ENCODE data around the gene SRGAP1.

DNA sequence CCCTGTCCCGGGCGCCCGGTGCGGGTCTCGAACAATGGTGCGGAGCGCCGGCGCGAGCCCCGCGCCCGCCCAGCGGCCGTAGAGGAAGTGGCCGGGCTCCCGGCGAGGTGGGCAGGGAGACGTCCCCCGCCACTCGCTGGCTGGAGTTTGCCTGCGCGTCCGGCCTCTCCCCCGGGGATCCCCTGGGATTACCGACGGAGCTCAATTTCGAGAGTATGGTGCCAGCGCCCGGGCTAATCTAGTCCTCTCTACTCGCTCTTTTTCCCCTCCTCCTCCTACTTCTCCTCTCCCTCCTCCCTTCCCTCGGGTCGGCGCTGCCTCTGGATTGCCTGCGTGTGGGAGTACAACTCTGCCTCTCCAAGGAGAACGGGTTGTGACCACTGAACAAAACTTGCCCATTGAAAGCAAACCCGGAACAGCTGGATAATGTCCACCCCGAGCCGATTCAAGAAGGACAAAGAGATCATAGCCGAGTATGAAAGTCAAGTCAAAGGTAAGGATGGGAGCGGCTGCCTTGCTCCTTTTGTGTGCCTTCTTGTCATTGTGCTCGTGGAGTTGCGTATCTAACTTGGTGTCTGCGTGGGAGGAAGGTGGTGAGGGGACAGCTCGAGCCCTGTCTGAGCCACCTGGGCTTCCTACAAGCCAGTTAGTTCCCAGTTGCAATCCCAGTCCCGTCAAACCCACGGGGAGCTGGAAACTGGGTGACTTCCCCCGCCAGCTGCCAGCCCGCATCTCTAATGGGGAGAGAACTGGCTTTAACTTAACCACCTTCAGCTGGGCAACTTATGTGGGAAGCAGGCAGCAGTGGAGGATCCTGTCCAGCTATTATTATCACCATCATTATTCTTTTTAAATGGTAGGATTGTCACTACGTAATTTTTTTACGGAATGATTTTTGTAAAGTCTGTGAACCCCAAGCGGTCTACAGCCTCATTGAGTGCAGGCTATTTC, at the start of gene SRGAP1:
- TF ChIP-seq, protein P1, sequence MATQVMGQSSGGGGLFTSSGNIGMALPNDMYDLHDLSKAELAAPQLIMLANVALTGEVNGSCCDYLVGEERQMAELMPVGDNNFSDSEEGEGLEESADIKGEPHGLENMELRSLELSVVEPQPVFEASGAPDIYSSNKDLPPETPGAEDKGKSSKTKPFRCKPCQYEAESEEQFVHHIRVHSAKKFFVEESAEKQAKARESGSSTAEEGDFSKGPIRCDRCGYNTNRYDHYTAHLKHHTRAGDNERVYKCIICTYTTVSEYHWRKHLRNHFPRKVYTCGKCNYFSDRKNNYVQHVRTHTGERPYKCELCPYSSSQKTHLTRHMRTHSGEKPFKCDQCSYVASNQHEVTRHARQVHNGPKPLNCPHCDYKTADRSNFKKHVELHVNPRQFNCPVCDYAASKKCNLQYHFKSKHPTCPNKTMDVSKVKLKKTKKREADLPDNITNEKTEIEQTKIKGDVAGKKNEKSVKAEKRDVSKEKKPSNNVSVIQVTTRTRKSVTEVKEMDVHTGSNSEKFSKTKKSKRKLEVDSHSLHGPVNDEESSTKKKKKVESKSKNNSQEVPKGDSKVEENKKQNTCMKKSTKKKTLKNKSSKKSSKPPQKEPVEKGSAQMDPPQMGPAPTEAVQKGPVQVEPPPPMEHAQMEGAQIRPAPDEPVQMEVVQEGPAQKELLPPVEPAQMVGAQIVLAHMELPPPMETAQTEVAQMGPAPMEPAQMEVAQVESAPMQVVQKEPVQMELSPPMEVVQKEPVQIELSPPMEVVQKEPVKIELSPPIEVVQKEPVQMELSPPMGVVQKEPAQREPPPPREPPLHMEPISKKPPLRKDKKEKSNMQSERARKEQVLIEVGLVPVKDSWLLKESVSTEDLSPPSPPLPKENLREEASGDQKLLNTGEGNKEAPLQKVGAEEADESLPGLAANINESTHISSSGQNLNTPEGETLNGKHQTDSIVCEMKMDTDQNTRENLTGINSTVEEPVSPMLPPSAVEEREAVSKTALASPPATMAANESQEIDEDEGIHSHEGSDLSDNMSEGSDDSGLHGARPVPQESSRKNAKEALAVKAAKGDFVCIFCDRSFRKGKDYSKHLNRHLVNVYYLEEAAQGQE (IDR thresholded peaks at IDR 0.05; ENCODE audit: insufficient read depth in 1 of 2, low read depth in 2 of 2, low read length in 1 of 2) = no peak
- TF ChIP-seq, protein P2, sequence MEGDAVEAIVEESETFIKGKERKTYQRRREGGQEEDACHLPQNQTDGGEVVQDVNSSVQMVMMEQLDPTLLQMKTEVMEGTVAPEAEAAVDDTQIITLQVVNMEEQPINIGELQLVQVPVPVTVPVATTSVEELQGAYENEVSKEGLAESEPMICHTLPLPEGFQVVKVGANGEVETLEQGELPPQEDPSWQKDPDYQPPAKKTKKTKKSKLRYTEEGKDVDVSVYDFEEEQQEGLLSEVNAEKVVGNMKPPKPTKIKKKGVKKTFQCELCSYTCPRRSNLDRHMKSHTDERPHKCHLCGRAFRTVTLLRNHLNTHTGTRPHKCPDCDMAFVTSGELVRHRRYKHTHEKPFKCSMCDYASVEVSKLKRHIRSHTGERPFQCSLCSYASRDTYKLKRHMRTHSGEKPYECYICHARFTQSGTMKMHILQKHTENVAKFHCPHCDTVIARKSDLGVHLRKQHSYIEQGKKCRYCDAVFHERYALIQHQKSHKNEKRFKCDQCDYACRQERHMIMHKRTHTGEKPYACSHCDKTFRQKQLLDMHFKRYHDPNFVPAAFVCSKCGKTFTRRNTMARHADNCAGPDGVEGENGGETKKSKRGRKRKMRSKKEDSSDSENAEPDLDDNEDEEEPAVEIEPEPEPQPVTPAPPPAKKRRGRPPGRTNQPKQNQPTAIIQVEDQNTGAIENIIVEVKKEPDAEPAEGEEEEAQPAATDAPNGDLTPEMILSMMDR (IDR thresholded peaks at IDR 0.05) = no peak
- TF ChIP-seq POLR2AphosphoS5 (IDR thresholded peaks at IDR 0.05; ENCODE audit: low read depth, low read length) (no peak; the same call in 1 of the 2 replicates), TCF7L2 (IDR thresholded peaks at IDR 0.05; ENCODE audit: low read depth, low read length) (no peak)
